SK-MEL-5 (cell line): Measurements from ENCODE around the gene VSTM1. TPM values are rescaled to one million over a fixed set of nuclear protein-coding genes. Genes with fewer than 3 reads are reported as not detected.
A peak's percentile ranks its signal among the peaks of the same experiment; 100 is the strongest.
"Not testable (repeated sequence)": the region's sequence is repeated elsewhere in the genome, so short reads cannot be mapped to it uniquely, and the experiment has no call there.

Experiments used
- DNase-seq: peaks from one replicate; pipeline ENCODE4 v3.0.0-alpha.2; 2016; ENCODE audit warnings: low read depth, low spot score
- in situ Hi-C: cut with HindIII; loops from 2 replicates; pipeline ENCODE4 v1.10.0; 2016; ENCODE audit warnings: low sequenced_read_pairs, high pct_unique_total_duplicates, low pct_unique_long_range_greater_than_20kb
- polyA plus RNA-seq, 2 experiments: library from polyadenylated mRNA; depleted of rRNA; stranded (reverse); fragments of >200 nt; gene quantifications; 2 replicates each; pipeline ENCODE4 v1.2.3, GENCODE V29; 2015
- total RNA-seq: library from RNA; depleted of rRNA; stranded (reverse); fragments of >200 nt; shearing (Covaris generic); gene quantifications from 2 replicates; pipeline ENCODE4 v1.2.3, GENCODE V29; 2014; rRNA removed

The VSTM1 gene
- not detected in 2 replicates for total RNA-seq
- not detected in 2 replicates for polyA plus RNA-seq (2015; cell fraction: cytosol; rRNA removed)
- not detected in 2 replicates for polyA plus RNA-seq (2015; cell fraction: nucleus; rRNA removed)

GRCh38 chr19:54063350-54064116, at the start of gene VSTM1:
Gene VSTM1 (minus strand): TSS chr19:54063897. CDS start chr19:54063777, 120 bp downstream.
- no peak for DNase-seq
- in situ Hi-C loops: no loop called here

DNA sequence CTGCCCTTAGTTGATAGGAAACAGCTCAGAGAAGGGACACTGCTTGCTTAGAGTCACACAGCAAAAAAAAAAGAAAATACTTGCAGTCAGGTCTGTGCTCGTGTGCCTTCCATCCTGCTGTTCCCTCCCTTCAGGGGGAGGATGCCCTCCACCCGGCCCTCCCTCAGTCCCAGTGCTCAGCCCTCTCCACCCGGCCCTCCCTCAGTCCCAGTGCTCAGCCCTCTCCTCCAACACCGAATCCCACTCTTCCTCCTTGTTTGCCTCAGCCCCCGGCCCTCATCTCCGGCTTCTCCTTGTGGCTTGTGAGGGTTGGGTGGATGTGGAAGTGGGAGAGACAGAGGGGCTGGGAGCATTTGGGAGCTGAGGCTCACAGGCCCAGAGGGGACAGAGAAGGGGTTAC, 46.0 kb upstream of the VSTM1 start:
- in situ Hi-C loops: no loop called here
- no peak for DNase-seq

DNA sequence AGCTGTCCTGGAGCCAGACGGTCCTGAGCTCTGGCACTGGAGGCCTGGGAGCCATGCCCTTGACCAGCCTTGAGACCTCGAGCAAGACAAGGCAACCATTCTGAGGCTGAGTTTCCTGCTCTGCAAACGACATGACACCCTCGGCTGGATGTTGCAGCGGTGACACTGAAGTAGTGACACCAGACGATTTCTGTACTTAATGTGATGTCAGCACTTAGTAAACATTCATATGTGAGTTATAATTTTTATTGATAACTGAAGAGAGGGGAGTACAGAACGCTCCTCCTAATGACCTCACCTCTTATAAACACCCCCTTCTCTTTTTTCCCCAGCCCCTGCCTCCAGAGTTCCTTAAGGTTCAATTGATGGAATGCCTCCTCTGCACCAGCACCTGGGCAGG, 44.8 kb upstream of the VSTM1 start:
- in situ Hi-C loops: no loop called here

DNA sequence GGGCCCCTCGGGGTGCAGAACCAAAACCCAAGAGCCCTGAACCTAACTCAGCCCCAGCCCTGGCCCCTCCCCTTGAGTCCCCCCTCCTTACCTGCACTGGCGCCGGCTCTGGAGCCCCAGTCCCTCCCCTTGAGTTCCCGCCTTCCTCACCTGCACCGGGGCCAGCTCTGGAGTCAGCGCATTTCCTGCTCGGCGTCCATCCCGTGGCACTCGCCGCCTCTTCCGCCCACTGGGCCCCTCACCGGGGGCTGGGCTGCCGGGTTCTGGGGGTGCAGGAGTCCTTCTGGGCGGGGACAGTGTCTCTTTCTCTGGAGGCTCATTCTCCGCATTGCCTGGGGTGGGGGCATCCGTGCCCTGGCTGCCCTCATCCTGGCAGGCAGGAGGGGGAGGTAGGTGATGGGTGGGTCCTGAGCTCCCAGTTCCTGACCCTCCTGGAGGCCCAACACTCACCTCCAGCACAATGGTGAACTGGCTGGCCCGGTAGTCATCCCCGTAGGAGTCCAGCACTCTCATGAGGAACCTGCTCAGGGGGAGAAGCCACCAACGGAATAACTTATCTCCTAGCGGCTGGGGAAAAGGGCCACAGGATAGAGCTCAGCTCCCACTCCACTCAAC, 44.3 kb upstream of the VSTM1 start:
- no peak for DNase-seq
- in situ Hi-C loops: no loop called here

More for the DNA sequence above, 44.8 kb upstream of the VSTM1 start:
- DNase-seq: no peak

GRCh38 chr19:54106716-54107115, 43.0 kb upstream of the VSTM1 start:
- in situ Hi-C loops: no loop called here

DNA sequence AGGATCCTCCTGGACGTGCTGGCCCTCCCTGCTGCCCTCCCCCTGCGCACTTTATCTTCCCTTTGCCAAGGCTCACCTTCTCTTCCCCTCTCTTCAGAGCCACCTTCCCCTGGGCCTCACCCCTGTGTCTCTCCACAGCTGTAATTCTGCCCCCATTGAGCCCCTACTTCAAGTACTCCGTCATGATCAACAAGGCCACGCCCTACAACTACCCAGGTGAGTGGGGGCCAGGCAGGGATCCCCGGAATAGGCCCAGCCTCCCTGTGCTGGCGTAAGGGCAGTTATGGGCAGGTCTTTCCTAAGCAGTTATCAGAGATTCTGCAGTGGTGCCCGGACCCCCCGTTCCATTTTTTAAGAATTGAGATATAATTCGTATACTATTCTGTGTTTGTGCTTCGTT, 42.1 kb upstream of the VSTM1 start:
- in situ Hi-C loops: no loop called here
- DNase-seq: no peak

More at GRCh38 chr19:54106716-54107115, 43.0 kb upstream of the VSTM1 start:
- no peak for DNase-seq

- in situ Hi-C loops: no loop called here
- DNase-seq: no peak
Observed at GRCh38 chr19:54104998-54105715, 41.5 kb upstream of the VSTM1 start.

DNA sequence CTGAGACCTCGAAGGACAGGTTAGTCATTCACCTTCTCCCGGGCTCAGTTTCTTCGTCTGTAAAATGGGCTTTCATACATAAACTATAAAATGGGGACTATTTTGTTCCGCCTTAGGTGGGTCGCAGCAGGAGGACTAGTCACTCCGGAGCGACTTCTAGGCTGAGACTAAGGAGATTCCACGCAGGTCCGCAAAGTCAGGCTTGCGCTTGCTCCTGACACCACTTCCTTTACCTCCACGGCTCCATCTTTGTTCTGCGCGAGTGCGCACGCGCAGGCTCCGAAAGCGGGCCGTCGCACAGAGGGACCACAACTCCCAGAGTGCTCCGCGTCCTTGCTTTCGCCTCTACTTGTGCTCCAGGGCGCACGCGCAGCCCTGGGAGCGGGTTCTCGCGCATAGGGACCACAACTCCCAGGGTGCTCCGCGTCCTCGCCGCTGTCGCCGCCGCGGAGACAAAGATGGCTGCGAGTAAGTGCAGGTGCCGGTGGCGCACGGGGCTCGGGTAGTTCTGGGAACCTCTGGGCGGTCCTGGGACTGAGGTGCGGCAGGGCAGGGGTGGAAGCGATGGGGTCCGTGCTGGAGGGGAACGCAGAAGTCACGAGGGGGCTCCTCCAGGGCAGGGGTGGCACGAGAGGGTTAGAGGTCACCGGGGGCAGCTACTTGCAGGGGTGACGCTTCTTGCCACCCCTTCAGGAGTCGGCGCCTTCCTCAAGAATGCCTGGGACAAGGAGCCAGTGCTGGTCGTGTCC, 38.9 kb upstream of the VSTM1 start, which contains the start of gene NDUFA3:
Gene NDUFA3, plus strand, starts transcription at position 435 of the 749 bp plus-strand sequence. Its CDS starts 24 bp downstream, at position 459.
- DNase-seq: peak; percentile 98
- in situ Hi-C loops: no loop called here

DNA sequence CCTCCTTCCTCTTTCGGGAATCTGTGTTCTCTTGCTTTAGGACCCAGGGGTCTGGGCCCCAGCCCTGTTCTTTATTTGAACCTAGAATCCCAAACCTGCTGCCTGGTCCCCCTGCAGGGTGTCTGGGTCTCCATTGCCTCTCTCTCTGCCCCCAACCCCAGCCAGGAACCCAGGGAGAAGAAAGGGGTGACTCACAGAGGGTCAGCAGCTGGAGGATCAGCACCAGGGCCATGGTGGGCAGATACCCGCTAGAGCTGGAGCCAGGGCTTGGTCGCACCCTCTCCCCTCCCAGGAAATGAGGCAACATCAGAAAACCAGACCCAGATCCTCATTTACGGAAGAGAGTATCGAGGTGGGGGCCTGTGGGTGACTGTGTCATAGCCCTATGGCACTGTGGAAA, 36.9 kb upstream of the VSTM1 start, which contains the start of gene OSCAR:
Gene OSCAR, minus strand, starts transcription at position 243 of the 400 bp plus-strand sequence. Its CDS starts 11 bp downstream, at position 232.
- DNase-seq: no peak
- in situ Hi-C loops: no loop called here

DNA sequence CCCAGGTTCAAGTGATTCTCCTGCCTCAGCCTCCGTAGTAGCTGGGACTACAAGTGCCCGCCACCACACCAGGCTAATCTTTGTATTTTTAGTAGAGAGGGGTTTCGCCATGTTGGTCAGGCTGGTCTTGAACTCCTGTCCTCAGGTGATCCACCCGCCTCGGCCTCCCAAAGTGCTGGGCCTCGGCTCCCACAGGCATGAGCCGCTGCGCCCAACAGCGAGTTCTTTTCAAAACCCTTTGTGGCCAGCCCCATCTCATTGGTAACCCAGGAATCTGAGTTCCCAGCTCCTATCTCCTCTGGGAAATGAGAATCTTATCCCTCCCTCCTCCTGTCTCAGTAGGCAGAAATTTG, 36.2 kb upstream of the VSTM1 start:
- in situ Hi-C loops: not testable (repeated sequence)

DNA sequence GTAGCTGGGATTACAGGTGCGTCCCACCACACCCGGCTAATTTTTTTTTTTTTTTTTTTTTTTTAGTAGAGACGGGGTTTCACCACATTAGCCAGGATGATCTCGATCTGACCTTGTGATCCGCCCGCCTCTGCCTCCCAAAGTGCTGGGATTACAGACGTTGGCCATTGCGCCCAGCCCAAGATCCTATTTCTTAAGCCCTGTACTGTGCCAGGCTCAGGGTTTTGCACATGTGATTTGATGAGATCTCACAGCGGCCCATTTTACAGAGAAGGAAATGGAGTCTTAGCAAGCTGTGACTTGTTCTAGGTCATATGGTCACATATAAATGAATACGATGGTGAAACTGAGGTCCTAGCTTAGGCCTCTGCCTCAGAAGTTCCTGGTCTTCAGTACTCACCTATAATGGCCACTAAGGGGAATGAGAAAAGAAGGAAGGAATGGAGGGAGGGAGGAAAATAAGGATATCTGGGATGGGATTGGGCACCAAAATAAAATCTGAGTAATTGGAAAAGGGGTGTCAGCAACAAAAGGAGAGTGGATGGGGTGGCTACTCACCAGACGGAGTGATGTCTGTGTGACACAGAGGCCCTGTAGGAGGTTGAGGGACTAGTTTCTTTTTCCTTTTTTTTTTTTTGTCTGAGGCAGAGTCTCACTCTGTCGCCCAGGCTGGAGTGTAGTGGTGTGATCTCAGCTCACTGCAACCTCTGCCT, 35.6 kb upstream of the VSTM1 start:
- in situ Hi-C loops: no loop called here
- no peak for DNase-seq

More for the DNA sequence above, 36.2 kb upstream of the VSTM1 start:
- not testable (repeated sequence) for DNase-seq

DNA sequence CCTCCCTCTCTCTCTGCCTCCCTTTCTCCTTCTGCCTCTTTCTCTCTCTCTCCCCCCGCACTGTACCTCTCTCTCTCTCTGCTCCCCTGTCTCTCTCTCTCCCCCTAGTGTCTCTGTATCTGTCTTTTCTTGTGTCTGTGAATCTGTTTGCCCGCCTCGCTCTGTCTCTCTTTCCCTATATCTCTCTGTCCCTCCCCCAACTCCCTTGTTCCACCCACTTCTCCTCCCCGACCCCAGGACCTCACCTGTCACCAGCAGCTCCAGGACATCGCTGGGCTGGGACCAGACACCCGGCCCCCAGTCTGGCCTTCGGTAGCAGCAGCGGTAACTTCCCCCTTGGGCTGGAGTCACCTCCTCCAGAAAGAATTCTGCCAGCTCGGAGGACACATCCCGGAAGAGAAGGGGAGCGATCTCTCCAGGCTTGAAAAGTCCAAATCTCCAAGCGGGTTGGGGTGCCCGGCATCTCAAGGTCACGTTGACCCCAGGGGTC, 33.0 kb upstream of the VSTM1 start:
- in situ Hi-C loops: no loop called here
- DNase-seq: peak; percentile 36

DNA sequence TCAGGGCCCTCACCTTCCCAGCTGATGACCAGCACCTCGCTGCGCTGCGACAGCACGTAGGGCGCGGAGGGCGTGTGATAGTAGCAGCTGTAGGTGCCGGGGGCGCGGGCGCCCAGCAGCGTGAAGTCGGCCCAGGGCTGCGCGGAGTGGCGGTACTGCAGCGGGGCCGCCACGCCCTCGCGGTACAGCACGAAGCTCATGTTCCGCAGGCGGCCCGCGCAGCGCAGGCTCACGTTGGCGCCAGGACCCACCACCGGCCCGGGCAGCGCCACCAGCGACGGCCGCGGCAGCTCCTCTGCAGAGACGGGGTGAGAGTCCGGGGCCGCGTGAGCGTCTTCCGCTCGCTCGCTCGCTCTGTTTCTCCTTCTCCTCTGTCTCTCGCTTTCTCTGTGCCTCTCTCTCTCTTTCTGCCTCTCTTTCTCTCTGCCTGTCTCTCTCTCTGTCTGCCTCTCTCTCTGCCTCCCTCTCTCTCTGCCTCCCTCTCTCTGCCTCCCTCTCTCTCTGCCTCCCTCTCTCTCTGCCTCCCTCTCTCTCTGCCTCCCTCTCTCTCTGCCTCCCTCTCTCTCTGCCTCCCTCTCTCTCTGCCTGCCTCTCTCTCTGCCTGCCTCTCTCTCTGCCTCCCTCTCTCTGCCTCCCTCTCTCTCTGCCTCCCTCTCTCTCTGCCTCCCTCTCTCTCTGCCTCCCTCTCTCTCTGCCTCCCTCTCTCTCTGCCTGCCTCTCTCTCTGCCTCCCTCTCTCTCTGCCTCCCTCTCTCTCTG, 32.3 kb upstream of the VSTM1 start:
- in situ Hi-C loops, DNase-seq: not testable (repeated sequence)

DNA sequence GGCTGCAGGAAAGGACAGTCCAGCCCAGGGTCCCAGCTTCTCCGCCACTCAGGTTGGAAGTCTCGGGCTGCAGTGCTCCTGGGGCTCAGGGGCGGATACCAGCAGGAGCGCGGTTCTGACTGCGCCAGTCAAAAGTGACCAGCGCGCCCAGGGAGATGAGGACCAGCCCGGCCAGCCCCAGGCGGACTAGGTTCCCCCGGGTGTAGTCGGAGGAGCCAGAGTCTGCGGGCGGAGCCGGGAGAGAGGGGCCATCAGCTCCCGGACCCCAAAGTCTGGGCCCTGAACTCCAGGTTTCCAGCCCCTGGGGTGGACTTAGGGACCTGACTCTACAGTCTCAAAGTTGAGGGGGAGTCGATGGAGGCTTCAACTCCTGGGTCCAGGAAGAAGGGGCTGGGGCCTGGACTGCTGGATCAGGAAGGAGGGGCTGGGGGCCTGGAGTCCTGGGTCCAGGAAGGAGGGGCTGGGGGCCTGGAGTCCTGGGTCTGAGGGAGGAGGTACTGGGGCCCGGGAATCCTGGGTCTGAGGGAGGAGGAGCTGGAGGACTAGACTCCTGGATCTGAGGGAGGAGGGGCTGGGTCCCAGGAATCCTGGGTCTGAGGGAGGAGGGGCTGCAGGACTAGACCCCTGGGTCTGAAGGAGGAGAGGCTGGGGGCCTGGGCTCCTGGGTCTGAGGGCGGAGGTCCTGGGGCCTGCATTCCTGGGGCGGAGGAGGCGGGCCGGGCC, 31.6 kb upstream of the VSTM1 start:
- in situ Hi-C loops: no loop called here
- DNase-seq: no peak

DNA sequence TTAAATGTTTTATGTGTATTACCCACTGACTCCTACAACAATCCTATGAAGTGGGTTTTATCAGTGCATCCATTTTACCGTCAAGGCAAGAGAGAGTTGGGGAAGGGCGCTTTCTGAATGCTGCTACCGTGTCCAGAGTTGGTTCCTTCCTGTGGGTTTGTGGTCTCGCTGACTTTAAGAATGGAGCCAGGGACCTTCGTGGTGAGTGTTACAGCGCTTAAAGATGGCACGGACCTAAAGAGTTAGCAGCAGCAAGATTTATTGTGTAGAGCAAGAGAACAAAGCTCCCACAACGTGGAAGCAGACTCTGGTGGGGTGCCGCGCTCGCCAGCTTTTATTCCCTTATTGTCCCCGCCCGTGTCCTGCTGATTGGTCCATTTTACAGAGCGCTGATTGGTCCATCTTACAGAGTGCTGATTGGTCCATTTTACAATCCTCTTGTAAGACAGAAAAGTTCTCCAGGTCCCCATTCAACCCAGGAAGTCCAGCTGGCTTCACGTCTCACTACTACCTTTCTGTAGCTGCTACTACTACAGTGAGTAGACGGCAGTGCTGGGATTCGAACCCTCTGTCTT, 30.8 kb upstream of the VSTM1 start:
- in situ Hi-C loops: no loop called here
- no peak for DNase-seq
